NT2/D1 (cell line): ENCODE results near the gene C1D.
A peak's percentile ranks its signal among the peaks of the same experiment; 100 is the strongest.

Experiments used
- DNase-seq: peaks from one replicate; pipeline ENCODE4 v3.0.0-alpha.2; 2011; ENCODE audit warnings: low read depth, low spot score
- H3K27me3 ChIP-seq: 2 replicates; pipeline ENCODE4 v1.6.0; 2011; ENCODE audit warnings: mild to moderate bottlenecking; ENCODE audit not compliant: insufficient read length, insufficient read depth
- H3K36me3 ChIP-seq: 2 replicates; pipeline ENCODE4 v1.6.1; 2011; ENCODE audit warnings: mild to moderate bottlenecking, low read length, mixed read lengths; ENCODE audit not compliant: insufficient read depth, insufficient read length
- H3K4me1 ChIP-seq: 2 replicates; pipeline ENCODE4 v1.5.1; 2011; ENCODE audit not compliant: insufficient read depth, insufficient read length
- H3K4me3 ChIP-seq: 2 replicates; pipeline ENCODE4 v1.5.1; 2011; ENCODE audit warnings: low read depth; ENCODE audit not compliant: insufficient read length
- H3K9ac ChIP-seq: 2 replicates; pipeline ENCODE4 v1.6.0; 2011; ENCODE audit warnings: low read depth; ENCODE audit not compliant: insufficient read length
- H3K9me3 ChIP-seq: 2 replicates; pipeline ENCODE4 v1.5.1; 2011; ENCODE audit warnings: mild to moderate bottlenecking, low read length; ENCODE audit not compliant: insufficient read depth
- SUZ12 ChIP-seq: IDR thresholded peaks from 2 replicates; pipeline ENCODE4 v1.6.1; 2011; ENCODE audit not compliant: insufficient read length, insufficient read depth; ENCODE audit errors: extremely low read depth
- YY1 ChIP-seq: IDR thresholded peaks from 2 replicates; pipeline ENCODE4 v1.6.1; 2011; ENCODE audit not compliant: insufficient read length, insufficient read depth
- ZNF274 ChIP-seq: IDR thresholded peaks from 2 replicates; pipeline ENCODE4 v1.6.1; 2011; ENCODE audit warnings: mild to moderate bottlenecking, low read depth, low read length

C1D gene

GRCh38 chr2:68043032-68043431 is 19.8 kb downstream of the C1D start:
- DNase-seq, result no peak
- TF ChIP-seq ZNF274 (no peak), YY1 (no peak), SUZ12 (no peak)
- H3K4me1 ChIP-seq, result no peaks in the 10 kb centered on the region
- H3K4me3 ChIP-seq, result no peak overlapping the region
- H3K9ac ChIP-seq, result no peak overlapping the region
- no peaks in the 10 kb centered on the region for H3K27me3 ChIP-seq
- peaks cover 12% of the 10 kb centered on the region for H3K36me3 ChIP-seq
- H3K9me3 ChIP-seq, result no peaks in the 10 kb centered on the region

- Histone ChIP-seq H3K9ac (no peak overlapping the region), H3K4me3 (no peak overlapping the region), H3K36me3 (peaks cover 12% of the 10 kb centered on the region), H3K9me3 (no peaks in the 10 kb centered on the region), H3K4me1 (no peaks in the 10 kb centered on the region), H3K27me3 (no peaks in the 10 kb centered on the region)
- no peak for DNase-seq
- TF ChIP-seq SUZ12, result no peak
Measured at GRCh38 chr2:68041704-68042245, 21.0 kb downstream of the C1D start.

- Histone ChIP-seq H3K27me3 (no peaks in the 10 kb centered on the region), H3K4me1 (no peaks in the 10 kb centered on the region), H3K9me3 (no peaks in the 10 kb centered on the region), H3K9ac (no peak overlapping the region), H3K36me3 (peaks cover 9% of the 10 kb centered on the region), H3K4me3 (no peak overlapping the region)
- no peak for DNase-seq
- TF ChIP-seq YY1 (no peak), ZNF274 (no peak), SUZ12 (no peak)
Measured at GRCh38 chr2:68040078-68040477, 22.7 kb downstream of the C1D start.

- Histone ChIP-seq H3K9me3 (no peaks in the 10 kb centered on the region), H3K27me3 (no peaks in the 10 kb centered on the region), H3K36me3 (peaks cover 9% of the 10 kb centered on the region), H3K4me1 (no peaks in the 10 kb centered on the region), H3K9ac (no peak overlapping the region), H3K4me3 (no peak overlapping the region)
- no peak for TF ChIP-seq ZNF274
- TF ChIP-seq SUZ12, result no peak
- TF ChIP-seq YY1, result no peak
- no peak for DNase-seq
Measured at GRCh38 chr2:68039317-68039716, 23.5 kb downstream of the C1D start.

GRCh38 chr2:68032702-68033101 is 30.1 kb downstream of the C1D start:
- Histone ChIP-seq H3K36me3 (no peaks in the 10 kb centered on the region), H3K4me1 (no peaks in the 10 kb centered on the region), H3K9ac (no peak overlapping the region), H3K9me3 (no peaks in the 10 kb centered on the region), H3K27me3 (no peaks in the 10 kb centered on the region), H3K4me3 (no peak overlapping the region)
- DNase-seq, result no peak
- TF ChIP-seq YY1 (no peak), ZNF274 (no peak), SUZ12 (no peak)

GRCh38 chr2:68031542-68032160 is 31.2 kb downstream of the C1D start:
- H3K9ac ChIP-seq, result no peak overlapping the region
- no peaks in the 10 kb centered on the region for H3K4me1 ChIP-seq
- peak; percentile 33 for DNase-seq
- no peak overlapping the region for H3K4me3 ChIP-seq
- TF ChIP-seq ZNF274, result no peak
- no peak for TF ChIP-seq YY1
- no peak for TF ChIP-seq SUZ12
- no peaks in the 10 kb centered on the region for H3K9me3 ChIP-seq
- H3K27me3 ChIP-seq, result no peaks in the 10 kb centered on the region
- no peaks in the 10 kb centered on the region for H3K36me3 ChIP-seq

- Histone ChIP-seq H3K9me3 (no peaks in the 10 kb centered on the region), H3K4me3 (no peak overlapping the region), H3K4me1 (no peaks in the 10 kb centered on the region), H3K9ac (no peak overlapping the region), H3K27me3 (no peaks in the 10 kb centered on the region), H3K36me3 (no peaks in the 10 kb centered on the region)
- no peak for TF ChIP-seq SUZ12
- no peak for TF ChIP-seq YY1
- no peak for TF ChIP-seq ZNF274
- DNase-seq, result no peak
Measured at GRCh38 chr2:68031043-68031442, 31.8 kb downstream of the C1D start.

GRCh38 chr2:68030529-68030928 is 32.3 kb downstream of the C1D start:
- no peak for TF ChIP-seq ZNF274
- TF ChIP-seq SUZ12, result no peak
- no peak for TF ChIP-seq YY1
- no peaks in the 10 kb centered on the region for H3K9me3 ChIP-seq
- H3K36me3 ChIP-seq, result no peaks in the 10 kb centered on the region
- H3K27me3 ChIP-seq, result no peaks in the 10 kb centered on the region
- no peak overlapping the region for H3K4me3 ChIP-seq
- no peak for DNase-seq
- H3K4me1 ChIP-seq, result no peaks in the 10 kb centered on the region
- H3K9ac ChIP-seq, result no peak overlapping the region
